Gastrocnemius medialis (tissue), 4 donors: ENCODE results near the gene CDC42BPA. TPM values are rescaled to one million over a fixed set of nuclear protein-coding genes. Genes with fewer than 3 reads are reported as not detected.

Experiments used
- ATAC-seq, 2 donors: fragments of 150-250 bp; one replicate each; pipeline ENCODE4 v1.9.1; 2016
- DNase-seq, 2 donors: peaks; one replicate each; pipeline ENCODE4 v3.0.0-alpha.2; 2019
- H3K27ac ChIP-seq, 4 donors: fragments of 200-600 bp; sonication (generic); 1 replicate in 1 of 4; 2 replicates in 3 of 4; pipeline ENCODE4 v1.5.1; 2016 to 2018; ENCODE audit warnings: mild to moderate bottlenecking in 2 of 4, moderate library complexity in 1 of 4
- H3K27me3 ChIP-seq, 3 donors: fragments of 200-600 bp; sonication (generic) in 2 of 3; 1 replicate in 1 of 3; 2 replicates in 2 of 3; pipeline versions ENCODE4 v1.5.1 to v1.6.0; 2016 to 2019; ENCODE audit warnings: mild to moderate bottlenecking in 1 of 3, moderate library complexity in 1 of 3
- H3K36me3 ChIP-seq, 2 donors: fragments of 200-600 bp; sonication (generic) in 1 of 2; one replicate each; pipeline ENCODE4 v1.5.1; 2017 to 2018
- H3K4me1 ChIP-seq, 2 donors: fragments of 200-600 bp; sonication (generic) in 1 of 2; one replicate each; pipeline ENCODE4 v1.5.1; 2016 to 2017; ENCODE audit warnings: mild to moderate bottlenecking in 2 of 2
- H3K4me3 ChIP-seq, 4 donors: fragments of 200-600 bp; sonication (generic) in 3 of 4; 1 replicate in 1 of 4; 2 replicates in 3 of 4; pipeline ENCODE4 v1.5.1; 2016 to 2019; ENCODE audit warnings: mild to moderate bottlenecking in 2 of 4
- H3K9me3 ChIP-seq, 3 donors: fragments of 200-600 bp; sonication (generic) in 2 of 3; 1 replicate in 1 of 3; 2 replicates in 2 of 3; pipeline ENCODE4 v1.5.1; 2016 to 2019
- POLR2A ChIP-seq, 2 donors: fragments of 450-650 bp; IDR thresholded peaks; one replicate each; pipeline ENCODE4 v1.6.1; 2017; ENCODE audit warnings: antibody characterized with exemption in 2 of 2, mild to moderate bottlenecking in 2 of 2, moderate library complexity in 2 of 2
- in situ Hi-C, 4 donors: fragments of 200-750 bp; cut with MboI; loops; one replicate each; pipeline versions ENCODE4 v1.15.0 to v1.8.0; 2017; ENCODE audit warnings: low sequenced_read_pairs in 4 of 4
- intact Hi-C: fragments of 100-400 bp; cut with DNase I; formaldehyde crosslinking; loops from one replicate; pipeline ENCODE4 v1.15.1; 2023; ENCODE audit warnings: low total_unique reads
- total RNA-seq, 4 donors: library from RNA; depleted of rRNA; stranded (reverse); fragments of >200 nt; gene quantifications; one replicate each; pipeline versions ENCODE4 v1.1.0 to v1.2.3, GENCODE V29; 2016
- TF ChIP-seq, protein P1 (sequence below), 5 experiments: fragments of 450-650 bp in 3 of 5; fragments of 200-600 bp in 2 of 5; sonication (generic) in 2 of 5; IDR thresholded peaks in 4 of 5; conservative IDR thresholded peaks in 1 of 5; 1 replicate in 4 of 5; 2 replicates in 1 of 5; pipeline ENCODE4 v1.5.1; 2016 to 2019; ENCODE audit warnings: antibody characterized with exemption in 5 of 5, mild to moderate bottlenecking in 3 of 5, moderate library complexity in 3 of 5

The CDC42BPA gene
- total RNA-seq, 4 donors from 2014 or later = 13.9 to 30.6 (median 16.6) TPM

- no peaks in the 10 kb centered on the region for H3K27me3 ChIP-seq
- no peak overlapping the region for H3K4me3 ChIP-seq
- no peaks in the 10 kb centered on the region for H3K9me3 ChIP-seq
- ATAC-seq = no peak
- no peak for DNase-seq
- intact Hi-C loops (no loop called here), in situ Hi-C loops (no loop called here)
- no peak overlapping the region for H3K27ac ChIP-seq
- H3K36me3 ChIP-seq = no peaks in the 10 kb centered on the region
- H3K4me1 ChIP-seq = peaks cover 4 to 29% of the 10 kb centered on the region in 2 donors
- TF ChIP-seq, protein P1, sequence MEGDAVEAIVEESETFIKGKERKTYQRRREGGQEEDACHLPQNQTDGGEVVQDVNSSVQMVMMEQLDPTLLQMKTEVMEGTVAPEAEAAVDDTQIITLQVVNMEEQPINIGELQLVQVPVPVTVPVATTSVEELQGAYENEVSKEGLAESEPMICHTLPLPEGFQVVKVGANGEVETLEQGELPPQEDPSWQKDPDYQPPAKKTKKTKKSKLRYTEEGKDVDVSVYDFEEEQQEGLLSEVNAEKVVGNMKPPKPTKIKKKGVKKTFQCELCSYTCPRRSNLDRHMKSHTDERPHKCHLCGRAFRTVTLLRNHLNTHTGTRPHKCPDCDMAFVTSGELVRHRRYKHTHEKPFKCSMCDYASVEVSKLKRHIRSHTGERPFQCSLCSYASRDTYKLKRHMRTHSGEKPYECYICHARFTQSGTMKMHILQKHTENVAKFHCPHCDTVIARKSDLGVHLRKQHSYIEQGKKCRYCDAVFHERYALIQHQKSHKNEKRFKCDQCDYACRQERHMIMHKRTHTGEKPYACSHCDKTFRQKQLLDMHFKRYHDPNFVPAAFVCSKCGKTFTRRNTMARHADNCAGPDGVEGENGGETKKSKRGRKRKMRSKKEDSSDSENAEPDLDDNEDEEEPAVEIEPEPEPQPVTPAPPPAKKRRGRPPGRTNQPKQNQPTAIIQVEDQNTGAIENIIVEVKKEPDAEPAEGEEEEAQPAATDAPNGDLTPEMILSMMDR (IDR thresholded peaks at IDR 0.05 in 4 of 5, conservative IDR thresholded peaks at IDR 0.05 in 1 of 5) = no peak
- no peak for TF ChIP-seq POLR2A (IDR thresholded peaks at IDR 0.05)
Observed at GRCh38 chr1:227223171-227223806, 95.0 kb downstream of the CDC42BPA start.

- intact Hi-C loops (no loop called here), in situ Hi-C loops (loop anchor here in 1 of 4 donors (10.0 kb wide), 1 partner anchor 55 kb away; no protein-coding TSS in a partner anchor)
- DNase-seq (no peak), ATAC-seq (no peak)
- H3K9me3 ChIP-seq = no peaks in the 10 kb centered on the region
- H3K27me3 ChIP-seq = no peaks in the 10 kb centered on the region
- TF ChIP-seq, protein P1 (IDR thresholded peaks at IDR 0.05 in 4 of 5, conservative IDR thresholded peaks at IDR 0.05 in 1 of 5) = no peak
- TF ChIP-seq POLR2A (IDR thresholded peaks at IDR 0.05) = no peak
- H3K27ac ChIP-seq = no peak overlapping the region
- no peak overlapping the region for H3K4me3 ChIP-seq
- H3K4me1 ChIP-seq = peaks cover 0 to 11% of the 10 kb centered on the region in 2 donors
- no peaks in the 10 kb centered on the region for H3K36me3 ChIP-seq
Observed at GRCh38 chr1:227219715-227220292, 98.5 kb downstream of the CDC42BPA start.

GRCh38 chr1:227218870-227219573 lies 99.3 kb downstream of the CDC42BPA start:
- H3K27me3 ChIP-seq = no peaks in the 10 kb centered on the region
- in situ Hi-C loops = loop anchor here in 1 of 4 donors (10.0 kb wide), 1 partner anchor 56 kb away; no protein-coding TSS in a partner anchor
- TF ChIP-seq, protein P1 (IDR thresholded peaks at IDR 0.05 in 4 of 5, conservative IDR thresholded peaks at IDR 0.05 in 1 of 5) = no peak
- TF ChIP-seq POLR2A (IDR thresholded peaks at IDR 0.05) = no peak
- peaks cover 0 to 11% of the 10 kb centered on the region in 2 donors for H3K4me1 ChIP-seq
- H3K4me3 ChIP-seq = no peak overlapping the region
- ATAC-seq (no peak), DNase-seq (no peak)
- intact Hi-C loops = no loop called here
- H3K27ac ChIP-seq = no peak overlapping the region
- no peaks in the 10 kb centered on the region for H3K9me3 ChIP-seq
- H3K36me3 ChIP-seq = no peaks in the 10 kb centered on the region

- H3K36me3 ChIP-seq = no peaks in the 10 kb centered on the region
- no peak for DNase-seq
- no peaks in the 10 kb centered on the region for H3K9me3 ChIP-seq
- ATAC-seq = no peak
- H3K4me1 ChIP-seq = peaks cover 0 to 11% of the 10 kb centered on the region in 2 donors
- no peaks in the 10 kb centered on the region for H3K27me3 ChIP-seq
- H3K27ac ChIP-seq = no peak overlapping the region
- intact Hi-C loops (no loop called here), in situ Hi-C loops (loop anchor here in 1 of 4 donors (10.0 kb wide), 1 partner anchor 59 kb away; no protein-coding TSS in a partner anchor)
- TF ChIP-seq, protein P1 (IDR thresholded peaks at IDR 0.05 in 4 of 5, conservative IDR thresholded peaks at IDR 0.05 in 1 of 5) = no peak
- TF ChIP-seq POLR2A (IDR thresholded peaks at IDR 0.05) = no peak
- H3K4me3 ChIP-seq = no peak overlapping the region
Observed at GRCh38 chr1:227215863-227216510, 102.3 kb downstream of the CDC42BPA start.
